WTC11 (cell line): ENCODE measurements around the gene UGT2B10. TPM values are rescaled to one million over a fixed set of nuclear protein-coding genes. Genes with fewer than 3 reads are reported as not detected.

Experiments
- ATAC-seq: fragments of 200-7000 bp; cut with Tn5 transposase; 2 replicates; pipeline ENCODE4 v1.10.0; 2021; ENCODE audit warnings: mild to moderate bottlenecking, moderate library complexity
- CTCF ChIA-PET: fragments of 300-600 bp; sonication (Branson Sonifier 250); formaldehyde crosslinking; loops from one replicate; lab custom pipeline; 2021; ENCODE audit warnings: antibody characterized with exemption; lab: Charles Lee
- POLR2A ChIA-PET: fragments of 350-600 bp; sonication (Branson Sonifier 250); formaldehyde crosslinking; loops from one replicate; lab custom pipeline; 2021; ENCODE audit warnings: antibody characterized with exemption; lab: Charles Lee
- DNase-seq: peaks from one replicate; pipeline ENCODE4 v3.0.0; 2021; ENCODE audit warnings: low spot score
- H3K27ac Mint-ChIP-seq: 2 replicates; pipeline ENCODE4 v1.8.0; 2021; ENCODE audit warnings: mixed read lengths
- H3K27me3 Mint-ChIP-seq: 2 replicates; pipeline ENCODE4 v1.8.0; 2021; ENCODE audit warnings: low read depth, mild to moderate bottlenecking, moderate library complexity, mixed read lengths
- H3K36me3 Mint-ChIP-seq: 2 replicates; pipeline ENCODE4 v1.8.0; 2021; ENCODE audit warnings: mixed read lengths
- H3K4me1 Mint-ChIP-seq: 2 replicates; pipeline ENCODE4 v1.8.0; 2022; ENCODE audit warnings: mixed read lengths
- H3K4me3 Mint-ChIP-seq: 2 replicates; pipeline ENCODE4 v1.8.0; 2021; ENCODE audit warnings: mild to moderate bottlenecking, moderate library complexity, mixed read lengths
- H3K9me3 Mint-ChIP-seq: 2 replicates; pipeline ENCODE4 v1.8.0; 2021; ENCODE audit warnings: mixed read lengths
- ATF1 ChIP-seq: sonication (generic); formaldehyde crosslinking; IDR thresholded peaks from 2 replicates; pipeline ENCODE4 v1.8.1; 2023; ENCODE audit warnings: mild to moderate bottlenecking, moderate library complexity, missing genetic modification reagents
- E2F1 ChIP-seq: sonication (generic); formaldehyde crosslinking; IDR thresholded peaks from 2 replicates; pipeline ENCODE4 v1.8.0; 2022; ENCODE audit warnings: mild to moderate bottlenecking, missing genetic modification reagents
- EMX1 ChIP-seq: fragments of 250-450 bp; sonication (Bioruptor Pico); IDR thresholded peaks from 2 replicates; pipeline ENCODE4 v1.8.0; 2021; ENCODE audit warnings: mild to moderate bottlenecking
- GABPB1 ChIP-seq: sonication (generic); formaldehyde crosslinking; IDR thresholded peaks from 2 replicates; pipeline ENCODE4 v1.8.1; 2023; ENCODE audit warnings: mild to moderate bottlenecking, missing genetic modification reagents
- GTF2I ChIP-seq: fragments of 250-450 bp; sonication (Bioruptor Pico); conservative IDR thresholded peaks from 2 replicates; pipeline ENCODE4 v1.4.0; 2021; ENCODE audit warnings: mild to moderate bottlenecking
- HMGA2 ChIP-seq: fragments of 250-450 bp; sonication (Bioruptor Pico); IDR thresholded peaks from 2 replicates; pipeline ENCODE4 v1.4.0; 2021; ENCODE audit warnings: mild to moderate bottlenecking, moderate library complexity
- JAZF1 ChIP-seq: fragments of 250-450 bp; sonication (Bioruptor Pico); IDR thresholded peaks from 2 replicates; pipeline ENCODE4 v1.9.0; 2021; ENCODE audit warnings: moderate library complexity, mild to moderate bottlenecking, inconsistent platforms
- KAT7 ChIP-seq: sonication (generic); formaldehyde crosslinking; IDR thresholded peaks from 2 replicates; pipeline ENCODE4 v1.8.1; 2023; ENCODE audit warnings: missing genetic modification reagents, mild to moderate bottlenecking, borderline replicate concordance
- NFYB ChIP-seq: sonication (generic); formaldehyde crosslinking; conservative IDR thresholded peaks from 2 replicates; pipeline ENCODE4 v1.8.0; 2022; ENCODE audit warnings: low read depth, missing genetic modification reagents
- RORB ChIP-seq: fragments of 250-450 bp; sonication (Bioruptor Pico); IDR thresholded peaks from 2 replicates; pipeline ENCODE4 v1.9.0; 2021; ENCODE audit warnings: mild to moderate bottlenecking
- TCF7 ChIP-seq: sonication (generic); formaldehyde crosslinking; IDR thresholded peaks from 2 replicates; pipeline ENCODE4 v1.8.0; 2022; ENCODE audit warnings: mild to moderate bottlenecking, low read depth, missing genetic modification reagents, moderate library complexity
- TEAD1 ChIP-seq: sonication (generic); formaldehyde crosslinking; IDR thresholded peaks from 2 replicates; pipeline ENCODE4 v1.8.0; 2022; ENCODE audit warnings: mild to moderate bottlenecking, missing genetic modification reagents
- ZNF138 ChIP-seq: sonication (generic); formaldehyde crosslinking; conservative IDR thresholded peaks from 2 replicates; pipeline ENCODE4 v1.8.1; 2022; ENCODE audit warnings: mild to moderate bottlenecking, moderate library complexity, missing genetic modification reagents
- ZNF396 ChIP-seq: fragments of 250-450 bp; sonication (Bioruptor Pico); IDR thresholded peaks from 2 replicates; pipeline ENCODE4 v1.8.0; 2021; ENCODE audit warnings: mild to moderate bottlenecking, moderate library complexity, borderline replicate concordance
- ZNF425 ChIP-seq: fragments of 250-450 bp; sonication (Bioruptor Pico); conservative IDR thresholded peaks from 2 replicates; pipeline ENCODE4 v1.9.0; 2021; ENCODE audit warnings: mild to moderate bottlenecking
- ZNF512 ChIP-seq: sonication (generic); formaldehyde crosslinking; IDR thresholded peaks from 2 replicates; pipeline ENCODE4 v1.8.1; 2022; ENCODE audit warnings: missing genetic modification reagents, borderline replicate concordance
- total RNA-seq: library from RNA; stranded (reverse); gene quantifications from 3 replicates; pipeline ENCODE4 v1.2.3, GENCODE V29; 2021
- TF ChIP-seq, protein P1 (sequence below): sonication (generic); formaldehyde crosslinking; IDR thresholded peaks from 2 replicates; pipeline ENCODE4 v1.8.1; 2023; ENCODE audit warnings: mild to moderate bottlenecking, missing genetic modification reagents, borderline replicate concordance
- TF ChIP-seq, protein P2 (sequence below): sonication (generic); formaldehyde crosslinking; IDR thresholded peaks from 2 replicates; pipeline ENCODE4 v1.8.1; 2023; ENCODE audit warnings: mild to moderate bottlenecking, missing genetic modification reagents
- TF ChIP-seq, protein P3 (sequence below): fragments of 250-450 bp; sonication (Bioruptor Pico); IDR thresholded peaks from 2 replicates; pipeline ENCODE4 v1.9.0; 2021; ENCODE audit warnings: mild to moderate bottlenecking

Gene UGT2B10
- total RNA-seq, 1 experiment from 2014 or later, result 0.17 TPM

- TF ChIP-seq, protein P1, sequence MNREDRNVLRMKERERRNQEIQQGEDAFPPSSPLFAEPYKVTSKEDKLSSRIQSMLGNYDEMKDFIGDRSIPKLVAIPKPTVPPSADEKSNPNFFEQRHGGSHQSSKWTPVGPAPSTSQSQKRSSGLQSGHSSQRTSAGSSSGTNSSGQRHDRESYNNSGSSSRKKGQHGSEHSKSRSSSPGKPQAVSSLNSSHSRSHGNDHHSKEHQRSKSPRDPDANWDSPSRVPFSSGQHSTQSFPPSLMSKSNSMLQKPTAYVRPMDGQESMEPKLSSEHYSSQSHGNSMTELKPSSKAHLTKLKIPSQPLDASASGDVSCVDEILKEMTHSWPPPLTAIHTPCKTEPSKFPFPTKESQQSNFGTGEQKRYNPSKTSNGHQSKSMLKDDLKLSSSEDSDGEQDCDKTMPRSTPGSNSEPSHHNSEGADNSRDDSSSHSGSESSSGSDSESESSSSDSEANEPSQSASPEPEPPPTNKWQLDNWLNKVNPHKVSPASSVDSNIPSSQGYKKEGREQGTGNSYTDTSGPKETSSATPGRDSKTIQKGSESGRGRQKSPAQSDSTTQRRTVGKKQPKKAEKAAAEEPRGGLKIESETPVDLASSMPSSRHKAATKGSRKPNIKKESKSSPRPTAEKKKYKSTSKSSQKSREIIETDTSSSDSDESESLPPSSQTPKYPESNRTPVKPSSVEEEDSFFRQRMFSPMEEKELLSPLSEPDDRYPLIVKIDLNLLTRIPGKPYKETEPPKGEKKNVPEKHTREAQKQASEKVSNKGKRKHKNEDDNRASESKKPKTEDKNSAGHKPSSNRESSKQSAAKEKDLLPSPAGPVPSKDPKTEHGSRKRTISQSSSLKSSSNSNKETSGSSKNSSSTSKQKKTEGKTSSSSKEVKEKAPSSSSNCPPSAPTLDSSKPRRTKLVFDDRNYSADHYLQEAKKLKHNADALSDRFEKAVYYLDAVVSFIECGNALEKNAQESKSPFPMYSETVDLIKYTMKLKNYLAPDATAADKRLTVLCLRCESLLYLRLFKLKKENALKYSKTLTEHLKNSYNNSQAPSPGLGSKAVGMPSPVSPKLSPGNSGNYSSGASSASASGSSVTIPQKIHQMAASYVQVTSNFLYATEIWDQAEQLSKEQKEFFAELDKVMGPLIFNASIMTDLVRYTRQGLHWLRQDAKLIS (CRISPR knock-in tag), result no peak
- no peak for TF ChIP-seq ZNF396 (CRISPR knock-in tag)
- TF ChIP-seq ZNF138 (CRISPR knock-in tag), result no peak
Observed at GRCh38 chr4:68861057-68861456, 45.3 kb downstream of the UGT2B10 start (continued).

DNA sequence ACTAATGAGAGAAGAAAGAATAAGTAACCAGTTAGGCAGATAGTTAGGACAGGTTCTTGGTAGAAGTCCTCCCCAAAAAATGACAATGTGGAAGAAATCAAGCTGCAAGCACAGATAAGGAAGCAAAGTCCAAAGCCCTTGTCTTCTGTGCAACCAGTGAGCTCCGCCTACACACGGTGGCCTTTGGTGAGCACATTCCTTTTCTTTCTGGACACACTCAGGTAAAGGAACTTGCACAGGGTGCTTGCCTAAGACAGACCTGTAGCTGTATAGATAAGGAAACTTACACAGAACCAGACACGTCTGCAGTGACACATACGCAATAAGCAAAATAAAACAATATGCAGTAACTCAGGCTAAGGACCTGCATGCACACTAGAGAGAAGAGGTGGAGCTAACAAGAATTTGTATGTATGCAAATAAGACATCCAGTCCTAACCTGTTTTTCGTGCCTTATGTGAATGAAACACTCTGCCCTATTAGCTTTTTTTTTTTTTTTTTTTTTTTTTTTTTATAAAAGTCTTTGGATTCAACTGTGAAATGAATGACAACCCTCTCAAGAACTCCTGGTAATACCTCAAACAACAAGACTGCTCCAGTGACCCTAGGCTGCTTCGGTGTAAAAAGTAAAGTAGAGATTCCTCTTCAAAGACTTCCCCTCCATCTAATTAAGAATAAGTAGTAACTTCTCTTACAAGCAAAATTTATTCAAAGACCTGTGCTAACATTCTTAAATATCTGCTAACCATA, 48.8 kb downstream of the UGT2B10 start:
- ChIA-PET CTCF (no interaction called here), POLR2A (no interaction called here)
- ATAC-seq, result no peak
- Mint-ChIP-seq H3K27ac (no peak overlapping the region), H3K27me3 (no peaks in the 10 kb centered on the region), H3K9me3 (peaks cover 12% of the 10 kb centered on the region; the same call in 1 of the 2 replicates), H3K4me1 (peaks cover 7% of the 10 kb centered on the region), H3K4me3 (no peak overlapping the region), H3K36me3 (peaks cover 4% of the 10 kb centered on the region)
- no peak for DNase-seq
- TF ChIP-seq KAT7 (CRISPR knock-in tag) (no peak), ZNF425 (no peak), NFYB (no peak), RORB (CRISPR knock-in tag) (no peak), GABPB1 (0 out of 2 replicates have a peak, but pooled peaks have one; percentile 47), TEAD1 (CRISPR knock-in tag) (no peak)
- TF ChIP-seq, protein P2, sequence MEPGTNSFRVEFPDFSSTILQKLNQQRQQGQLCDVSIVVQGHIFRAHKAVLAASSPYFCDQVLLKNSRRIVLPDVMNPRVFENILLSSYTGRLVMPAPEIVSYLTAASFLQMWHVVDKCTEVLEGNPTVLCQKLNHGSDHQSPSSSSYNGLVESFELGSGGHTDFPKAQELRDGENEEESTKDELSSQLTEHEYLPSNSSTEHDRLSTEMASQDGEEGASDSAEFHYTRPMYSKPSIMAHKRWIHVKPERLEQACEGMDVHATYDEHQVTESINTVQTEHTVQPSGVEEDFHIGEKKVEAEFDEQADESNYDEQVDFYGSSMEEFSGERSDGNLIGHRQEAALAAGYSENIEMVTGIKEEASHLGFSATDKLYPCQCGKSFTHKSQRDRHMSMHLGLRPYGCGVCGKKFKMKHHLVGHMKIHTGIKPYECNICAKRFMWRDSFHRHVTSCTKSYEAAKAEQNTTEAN, result no peak

DNA sequence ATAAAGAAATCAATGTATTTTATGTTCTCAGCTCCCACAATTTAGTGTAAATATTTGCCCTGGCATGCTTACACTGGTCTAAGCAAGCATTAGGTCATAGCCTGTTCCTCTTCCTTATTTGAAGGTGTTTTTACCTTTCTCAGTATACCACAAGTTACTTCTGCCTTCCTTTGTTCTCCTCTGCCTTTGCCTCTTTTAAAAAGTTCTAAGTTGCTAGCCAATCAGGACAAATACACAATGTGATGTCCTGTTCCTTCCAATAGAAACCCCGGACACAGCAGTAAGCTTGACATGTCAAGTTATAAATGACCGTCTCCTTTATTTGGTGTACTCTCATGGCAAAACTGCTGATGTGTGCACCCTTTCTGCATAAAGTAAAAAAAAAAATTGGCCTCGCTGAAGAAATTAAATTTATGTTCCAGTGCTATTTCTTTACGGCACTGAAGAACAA, 49.4 kb downstream of the UGT2B10 start:
- peaks cover 15% of the 10 kb centered on the region; the same call in 1 of the 2 replicates for H3K9me3 Mint-ChIP-seq
- POLR2A ChIA-PET, result no interaction called here
- no peak overlapping the region for H3K27ac Mint-ChIP-seq
- H3K4me1 Mint-ChIP-seq, result peaks cover 7% of the 10 kb centered on the region
- CTCF ChIA-PET, result no interaction called here
- no peaks in the 10 kb centered on the region for H3K27me3 Mint-ChIP-seq
- no peak for DNase-seq
- no peak for ATAC-seq
- H3K36me3 Mint-ChIP-seq, result peaks cover 4% of the 10 kb centered on the region
- no peak overlapping the region for H3K4me3 Mint-ChIP-seq
- TF ChIP-seq GTF2I (CRISPR knock-in tag) (no peak), ZNF512 (CRISPR knock-in tag) (no peak), EMX1 (CRISPR knock-in tag) (no peak), JAZF1 (CRISPR knock-in tag) (no peak), ATF1 (no peak), HMGA2 (CRISPR knock-in tag) (no peak), E2F1 (no peak), TCF7 (no peak)
- TF ChIP-seq, protein P3, sequence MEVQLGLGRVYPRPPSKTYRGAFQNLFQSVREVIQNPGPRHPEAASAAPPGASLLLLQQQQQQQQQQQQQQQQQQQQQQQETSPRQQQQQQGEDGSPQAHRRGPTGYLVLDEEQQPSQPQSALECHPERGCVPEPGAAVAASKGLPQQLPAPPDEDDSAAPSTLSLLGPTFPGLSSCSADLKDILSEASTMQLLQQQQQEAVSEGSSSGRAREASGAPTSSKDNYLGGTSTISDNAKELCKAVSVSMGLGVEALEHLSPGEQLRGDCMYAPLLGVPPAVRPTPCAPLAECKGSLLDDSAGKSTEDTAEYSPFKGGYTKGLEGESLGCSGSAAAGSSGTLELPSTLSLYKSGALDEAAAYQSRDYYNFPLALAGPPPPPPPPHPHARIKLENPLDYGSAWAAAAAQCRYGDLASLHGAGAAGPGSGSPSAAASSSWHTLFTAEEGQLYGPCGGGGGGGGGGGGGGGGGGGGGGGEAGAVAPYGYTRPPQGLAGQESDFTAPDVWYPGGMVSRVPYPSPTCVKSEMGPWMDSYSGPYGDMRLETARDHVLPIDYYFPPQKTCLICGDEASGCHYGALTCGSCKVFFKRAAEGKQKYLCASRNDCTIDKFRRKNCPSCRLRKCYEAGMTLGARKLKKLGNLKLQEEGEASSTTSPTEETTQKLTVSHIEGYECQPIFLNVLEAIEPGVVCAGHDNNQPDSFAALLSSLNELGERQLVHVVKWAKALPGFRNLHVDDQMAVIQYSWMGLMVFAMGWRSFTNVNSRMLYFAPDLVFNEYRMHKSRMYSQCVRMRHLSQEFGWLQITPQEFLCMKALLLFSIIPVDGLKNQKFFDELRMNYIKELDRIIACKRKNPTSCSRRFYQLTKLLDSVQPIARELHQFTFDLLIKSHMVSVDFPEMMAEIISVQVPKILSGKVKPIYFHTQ, result no peak
